ENCODE measurements around the gene C2orf72.
"Not testable (repeated sequence)": the region's sequence is repeated elsewhere in the genome, so short reads cannot be mapped to it uniquely, and the experiment has no call there.

The C2orf72 gene

GRCh38 chr2:231016566-231017230, 20.6 kb upstream of the C2orf72 start:
- ChIA-PET POLR2A (no interaction called here), CTCF (interaction anchor here (0.9 to 2.7 kb wide), 11 partner anchors 8 to 192 kb away, joined by 3 to 17 read pairs (median 5); partner anchors contain the start of gene SPATA3)
- DNase-seq (ENCODE audit: extremely low spot score), result no peak
- no peak for TF ChIP-seq CTCF (IDR thresholded peaks at IDR 0.05; ENCODE audit: control extremely low read depth, extremely low read depth, low read depth, missing control alignments)

- POLR2A ChIA-PET, result no interaction called here
- no peak for TF ChIP-seq CTCF (IDR thresholded peaks at IDR 0.05; ENCODE audit: control extremely low read depth, extremely low read depth, low read depth, missing control alignments)
- CTCF ChIA-PET, result interaction anchor here (0.8 to 2.7 kb wide), 10 partner anchors 9 to 113 kb away, joined by 3 to 17 read pairs (median 5); partner anchors contain the start of gene SPATA3
- DNase-seq (ENCODE audit: extremely low spot score), result no peak
These were observed 20.1 kb upstream of the C2orf72 start for GRCh38 chr2:231017231-231017598.

- ChIA-PET POLR2A (no interaction called here), CTCF (interaction anchor here (0.8 to 2.2 kb wide), 5 partner anchors 9 to 59 kb away, joined by 3 to 10 read pairs (median 5); no protein-coding TSS in a partner anchor)
- no peak for TF ChIP-seq CTCF (IDR thresholded peaks at IDR 0.05; ENCODE audit: control extremely low read depth, extremely low read depth, low read depth, missing control alignments)
- no peak for DNase-seq (ENCODE audit: extremely low spot score)
These were observed 19.1 kb upstream of the C2orf72 start for GRCh38 chr2:231018184-231018583.

GRCh38 chr2:231025059-231025458, 12.3 kb upstream of the C2orf72 start:
- POLR2A ChIA-PET; DNase-seq (ENCODE audit: extremely low spot score): not testable (repeated sequence)
- CTCF ChIA-PET, result interaction anchor here (1.0 kb wide), 1 partner anchor 28 kb away, joined by 3 read pairs; no protein-coding TSS in a partner anchor

GRCh38 chr2:231028889-231029288, 8.4 kb upstream of the C2orf72 start:
- TF ChIP-seq CTCF (IDR thresholded peaks at IDR 0.05; ENCODE audit: control extremely low read depth, extremely low read depth, low read depth, missing control alignments), result no peak
- no peak for DNase-seq (ENCODE audit: extremely low spot score)
- ChIA-PET CTCF (interaction anchor here (1.4 to 1.5 kb wide), 2 partner anchors 27 to 205 kb away, joined by 3 read pairs; no protein-coding TSS in a partner anchor), POLR2A (no interaction called here)

GRCh38 chr2:231029563-231029962, 7.8 kb upstream of the C2orf72 start:
- TF ChIP-seq CTCF (IDR thresholded peaks at IDR 0.05; ENCODE audit: control extremely low read depth, extremely low read depth, low read depth, missing control alignments), result no peak
- CTCF ChIA-PET, result interaction anchor here (0.7 to 2.7 kb wide), 5 partner anchors 22 to 205 kb away, joined by 3 to 9 read pairs (median 3); no protein-coding TSS in a partner anchor
- DNase-seq (ENCODE audit: extremely low spot score), result no peak
- POLR2A ChIA-PET, result no interaction called here

- no peak for TF ChIP-seq CTCF (IDR thresholded peaks at IDR 0.05; ENCODE audit: control extremely low read depth, extremely low read depth, low read depth, missing control alignments)
- no peak for DNase-seq (ENCODE audit: extremely low spot score)
- ChIA-PET POLR2A (no interaction called here), CTCF (interaction anchor here (1.6 to 3.2 kb wide), 4 partner anchors 20 to 182 kb away, joined by 5 to 9 read pairs (median 7); no protein-coding TSS in a partner anchor)
These were observed 6.6 kb upstream of the C2orf72 start for GRCh38 chr2:231030725-231031124.

Measured in GM10248 (cell line).